22Rv1 (cell line): ENCODE measurements around the gene SF3B5.

Experiments used
- CTCF ChIP-seq: fragments of 450-650 bp; IDR thresholded peaks from 2 replicates; pipeline ENCODE4 v1.5.1; 2017; ENCODE audit warnings: mild to moderate bottlenecking
- ZFX ChIP-seq: fragments of 450-650 bp; IDR thresholded peaks from 2 replicates; pipeline ENCODE4 v1.6.1; 2017; ENCODE audit warnings: antibody characterized with exemption, borderline replicate concordance

DNA sequence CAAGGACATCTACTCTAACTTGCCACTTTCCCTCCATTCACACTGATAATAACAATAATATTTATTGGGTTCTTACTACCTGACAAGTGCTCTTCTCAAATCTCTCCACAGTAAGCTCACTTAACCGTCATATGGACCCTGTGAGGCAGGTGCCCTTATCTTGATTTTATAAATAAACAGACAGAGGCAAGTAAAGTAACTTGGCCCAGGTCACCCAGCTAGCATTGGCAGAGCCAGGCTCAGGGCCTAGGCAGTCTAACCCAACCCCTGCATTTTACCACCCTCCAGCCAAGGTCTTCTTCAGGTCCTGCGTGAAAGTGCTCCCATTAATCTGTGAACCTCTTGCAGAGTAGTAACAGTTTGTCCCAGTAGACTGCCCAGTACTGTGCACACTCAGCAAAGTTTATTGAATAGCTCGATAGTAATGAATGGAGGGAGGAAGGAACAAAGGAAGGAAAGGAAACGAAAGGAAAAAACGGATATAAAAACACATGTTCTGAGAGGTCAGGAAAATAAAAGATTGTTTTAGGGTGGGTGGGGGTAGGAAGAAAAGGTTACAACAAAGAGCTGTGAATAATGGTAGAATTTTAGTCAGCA lies 38.0 kb upstream of the SF3B5 start:
- TF ChIP-seq CTCF (no peak), ZFX (no peak)
